SK-N-SH treated with all-trans-retinoic acid at 6 μM for 48 hours (cell line): ENCODE measurements around the gene ABCA1.

Experiments
- ATAC-seq: fragments of 200-7000 bp; cut with Tn5 transposase; 3 replicates; pipeline ENCODE4 v1.9.1; 2020; ENCODE audit warnings: mild to moderate bottlenecking, moderate library complexity
- ARNTL ChIP-seq: fragments of 450-650 bp; formaldehyde crosslinking; IDR thresholded peaks from 2 replicates; pipeline ENCODE4 v1.5.0; 2020; ENCODE audit warnings: low read depth, mild to moderate bottlenecking, moderate library complexity, borderline replicate concordance
- BACH2 ChIP-seq: fragments of 250-450 bp; sonication (Bioruptor Pico); IDR thresholded peaks from 2 replicates; pipeline ENCODE4 v1.9.0; 2021; ENCODE audit warnings: mild to moderate bottlenecking, borderline replicate concordance
- CREB5 ChIP-seq: fragments of 250-450 bp; sonication (Bioruptor Pico); IDR thresholded peaks from 2 replicates; pipeline ENCODE4 v1.5.1; 2020; ENCODE audit warnings: low read depth, mild to moderate bottlenecking, moderate library complexity
- CSDC2 ChIP-seq: fragments of 250-450 bp; sonication (Bioruptor Pico); IDR thresholded peaks from 2 replicates; pipeline ENCODE4 v1.5.0; 2020; ENCODE audit warnings: mild to moderate bottlenecking, moderate library complexity
- CSRNP3 ChIP-seq: fragments of 250-450 bp; sonication (Bioruptor Pico); IDR thresholded peaks from 2 replicates; pipeline ENCODE4 v1.5.1; 2021; ENCODE audit warnings: mild to moderate bottlenecking, moderate library complexity
- ESRRG ChIP-seq: fragments of 250-450 bp; sonication (Bioruptor Pico); IDR thresholded peaks from 2 replicates; pipeline ENCODE4 v1.6.1; 2021; ENCODE audit warnings: mild to moderate bottlenecking
- GLIS3 ChIP-seq: fragments of 250-450 bp; sonication (Bioruptor Pico); IDR thresholded peaks from 2 replicates; pipeline ENCODE4 v1.5.0; 2020; ENCODE audit warnings: mild to moderate bottlenecking, moderate library complexity
- ISL1 ChIP-seq: fragments of 250-450 bp; sonication (Bioruptor Pico); IDR thresholded peaks from 2 replicates; pipeline ENCODE4 v2.1.2; 2022; ENCODE audit warnings: mild to moderate bottlenecking, moderate library complexity
- OSR1 ChIP-seq: fragments of 250-450 bp; sonication (Bioruptor Pico); IDR thresholded peaks from 2 replicates; pipeline ENCODE4 v1.8.0; 2022; ENCODE audit warnings: moderate library complexity, mild to moderate bottlenecking, inconsistent platforms
- POU6F1 ChIP-seq: fragments of 250-450 bp; sonication (Bioruptor Pico); IDR thresholded peaks from 2 replicates; pipeline ENCODE4 v1.8.0; 2021; ENCODE audit warnings: low read depth, mild to moderate bottlenecking, moderate library complexity, borderline replicate concordance
- PPARA ChIP-seq: fragments of 250-450 bp; sonication (Bioruptor Pico); IDR thresholded peaks from 2 replicates; pipeline ENCODE4 v1.5.0; 2020; ENCODE audit warnings: mild to moderate bottlenecking, borderline replicate concordance
- SNAI2 ChIP-seq: fragments of 250-450 bp; sonication (Bioruptor Pico); IDR thresholded peaks from 2 replicates; pipeline ENCODE4 v1.5.0; 2020; ENCODE audit warnings: mild to moderate bottlenecking, moderate library complexity
- TOX ChIP-seq: fragments of 250-450 bp; sonication (Bioruptor Pico); IDR thresholded peaks from 2 replicates; pipeline ENCODE4 v1.8.0; 2021; ENCODE audit warnings: mild to moderate bottlenecking, moderate library complexity, borderline replicate concordance
- TSHZ2 ChIP-seq: fragments of 250-450 bp; sonication (Bioruptor Pico); IDR thresholded peaks from 2 replicates; pipeline ENCODE4 v1.5.0; 2020; ENCODE audit warnings: mild to moderate bottlenecking, moderate library complexity
- ZC3H10 ChIP-seq: fragments of 250-450 bp; sonication (Bioruptor Pico); IDR thresholded peaks from 2 replicates; pipeline ENCODE4 v1.5.1; 2021; ENCODE audit warnings: mild to moderate bottlenecking, moderate library complexity
- ZFP3 ChIP-seq: fragments of 250-450 bp; sonication (Bioruptor Pico); IDR thresholded peaks from 2 replicates; pipeline ENCODE4 v1.5.0; 2020; ENCODE audit warnings: mild to moderate bottlenecking, moderate library complexity
- ZFP30 ChIP-seq: fragments of 450-650 bp; formaldehyde crosslinking; IDR thresholded peaks from 2 replicates; pipeline ENCODE4 v1.5.0; 2022; ENCODE audit warnings: mild to moderate bottlenecking, moderate library complexity
- ZNF565 ChIP-seq: fragments of 450-650 bp; formaldehyde crosslinking; conservative IDR thresholded peaks from 2 replicates; pipeline ENCODE4 v1.5.0; 2020; ENCODE audit warnings: low read depth, mild to moderate bottlenecking, moderate library complexity
- ZNF70 ChIP-seq: fragments of 450-650 bp; formaldehyde crosslinking; IDR thresholded peaks from 2 replicates; pipeline ENCODE4 v1.5.0; 2020; ENCODE audit warnings: mild to moderate bottlenecking, moderate library complexity
- ZNF8 ChIP-seq: fragments of 450-650 bp; formaldehyde crosslinking; IDR thresholded peaks from 2 replicates; pipeline ENCODE4 v1.5.0; 2020; ENCODE audit warnings: mild to moderate bottlenecking, moderate library complexity

Gene ABCA1

GRCh38 chr9:104872656-104873488 lies 55.1 kb downstream of the ABCA1 start:
- ATAC-seq = peak; percentile 76
- no peak for TF ChIP-seq OSR1
- TF ChIP-seq TOX = 0 out of 2 replicates have a peak, but pooled peaks have one; percentile 20
- TF ChIP-seq SNAI2 (CRISPR knock-in tag) = no peak
- 0 out of 2 replicates have a peak, but pooled peaks have one; percentile 18 for TF ChIP-seq POU6F1 (CRISPR knock-in tag)
- no peak for TF ChIP-seq ZFP30 (CRISPR knock-in tag)
- TF ChIP-seq PPARA (CRISPR knock-in tag) = no peak
- no peak for TF ChIP-seq ESRRG (CRISPR knock-in tag)
- no peak for TF ChIP-seq ZC3H10
- peak; percentile 83 for TF ChIP-seq CREB5
- TF ChIP-seq TSHZ2 (CRISPR knock-in tag) = no peak
- peak; percentile 80 for TF ChIP-seq ISL1 (CRISPR knock-in tag)
- TF ChIP-seq BACH2 = no peak
- TF ChIP-seq CSRNP3 = no peak
- no peak for TF ChIP-seq CSDC2 (CRISPR knock-in tag)

GRCh38 chr9:104871961-104872527 lies 55.9 kb downstream of the ABCA1 start:
- TF ChIP-seq ARNTL = no peak
- TF ChIP-seq ZNF565 (CRISPR knock-in tag) = no peak
- no peak for TF ChIP-seq ZNF70 (CRISPR knock-in tag)
- ATAC-seq = no peak

GRCh38 chr9:104869811-104870210 lies 58.1 kb downstream of the ABCA1 start:
- TF ChIP-seq ZNF565 (CRISPR knock-in tag) (no peak), ZNF8 (CRISPR knock-in tag) (no peak), CSDC2 (CRISPR knock-in tag) (no peak), ZFP3 (no peak), ESRRG (CRISPR knock-in tag) (no peak), GLIS3 (CRISPR knock-in tag) (no peak)
- no peak for ATAC-seq

GRCh38 chr9:104868687-104869404 lies 59.1 kb downstream of the ABCA1 start:
- TF ChIP-seq CSDC2 (CRISPR knock-in tag) (no peak), ZC3H10 (0 out of 2 replicates have a peak, but pooled peaks have one; percentile 24)
- peak; percentile 88 for ATAC-seq
